ENCODE results near the gene RCC1. TPM values are rescaled to one million over a fixed set of nuclear protein-coding genes. Genes with fewer than 3 reads are reported as not detected.

The RCC1 gene
- total RNA-seq, 2 donors from 2014 or later = 6.2 to 10.1 TPM

DNA sequence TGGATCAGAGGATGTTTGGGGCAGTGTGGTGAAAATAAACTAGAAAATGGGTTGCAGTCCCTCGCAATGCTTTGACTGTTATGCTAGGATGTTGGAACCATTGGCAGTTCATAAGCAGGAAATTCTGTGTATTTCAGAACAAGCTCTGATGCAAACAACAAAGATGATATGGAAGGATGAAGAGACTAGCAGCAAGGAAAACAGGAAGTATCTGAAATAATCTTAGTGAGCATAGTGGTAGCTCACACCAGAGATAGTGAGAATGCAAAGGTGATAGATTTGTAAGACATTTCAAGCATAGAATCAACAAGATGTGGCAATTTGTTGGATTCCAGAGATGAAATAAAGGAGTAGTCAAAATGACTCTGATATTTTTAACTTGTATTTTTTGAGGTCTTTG is 11.1 kb upstream of the RCC1 start:
- DNase-seq (ENCODE audit: low spot score) = no peak
- no peaks in the 10 kb centered on the region for H3K27me3 ChIP-seq (replicated peaks; ENCODE audit: insufficient read depth)
- no peaks in the 10 kb centered on the region for H3K4me1 ChIP-seq (ENCODE audit: control insufficient read depth in 1 of 2, low read depth in 2 of 2)
- no peak overlapping the region for H3K27ac ChIP-seq
- peaks cover 36% of the 10 kb centered on the region for H3K36me3 ChIP-seq
- no peak overlapping the region for H3K4me3 ChIP-seq
- TF ChIP-seq, protein P1, sequence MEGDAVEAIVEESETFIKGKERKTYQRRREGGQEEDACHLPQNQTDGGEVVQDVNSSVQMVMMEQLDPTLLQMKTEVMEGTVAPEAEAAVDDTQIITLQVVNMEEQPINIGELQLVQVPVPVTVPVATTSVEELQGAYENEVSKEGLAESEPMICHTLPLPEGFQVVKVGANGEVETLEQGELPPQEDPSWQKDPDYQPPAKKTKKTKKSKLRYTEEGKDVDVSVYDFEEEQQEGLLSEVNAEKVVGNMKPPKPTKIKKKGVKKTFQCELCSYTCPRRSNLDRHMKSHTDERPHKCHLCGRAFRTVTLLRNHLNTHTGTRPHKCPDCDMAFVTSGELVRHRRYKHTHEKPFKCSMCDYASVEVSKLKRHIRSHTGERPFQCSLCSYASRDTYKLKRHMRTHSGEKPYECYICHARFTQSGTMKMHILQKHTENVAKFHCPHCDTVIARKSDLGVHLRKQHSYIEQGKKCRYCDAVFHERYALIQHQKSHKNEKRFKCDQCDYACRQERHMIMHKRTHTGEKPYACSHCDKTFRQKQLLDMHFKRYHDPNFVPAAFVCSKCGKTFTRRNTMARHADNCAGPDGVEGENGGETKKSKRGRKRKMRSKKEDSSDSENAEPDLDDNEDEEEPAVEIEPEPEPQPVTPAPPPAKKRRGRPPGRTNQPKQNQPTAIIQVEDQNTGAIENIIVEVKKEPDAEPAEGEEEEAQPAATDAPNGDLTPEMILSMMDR (IDR thresholded peaks at IDR 0.05) = no peak
- H3K9me3 ChIP-seq = no peaks in the 10 kb centered on the region
- no peak for ATAC-seq (ENCODE audit: insufficient number of reproducible peaks, low FRiP score, low read depth)

DNA sequence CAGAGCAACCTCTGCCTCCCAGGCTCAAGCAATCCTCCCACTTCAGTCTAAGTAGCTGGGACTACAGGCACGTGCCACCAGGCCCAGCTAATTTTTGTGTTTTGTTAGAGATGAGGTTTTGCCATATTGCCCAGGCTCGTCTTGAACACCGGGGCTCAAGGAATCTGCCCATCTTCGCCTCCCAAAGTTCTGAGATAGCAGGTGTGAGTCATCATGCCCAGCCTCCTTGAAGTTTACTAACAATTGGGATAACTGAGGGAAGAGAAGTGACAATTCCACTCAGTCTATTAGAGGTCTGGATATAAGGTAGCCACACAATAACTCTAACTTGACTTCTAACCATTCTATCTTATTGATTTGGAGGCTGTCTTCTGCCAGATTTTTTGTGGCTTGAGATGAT is 6.3 kb upstream of the RCC1 start:
- Histone ChIP-seq H3K27me3 (replicated peaks; ENCODE audit: insufficient read depth) (no peaks in the 10 kb centered on the region), H3K4me3 (no peak overlapping the region), H3K36me3 (peaks cover 11% of the 10 kb centered on the region), H3K4me1 (ENCODE audit: control insufficient read depth in 1 of 2, low read depth in 2 of 2) (no peaks in the 10 kb centered on the region), H3K9me3 (no peaks in the 10 kb centered on the region), H3K27ac (no peak overlapping the region)
- TF ChIP-seq, protein P1 (IDR thresholded peaks at IDR 0.05) = no peak
- ATAC-seq (ENCODE audit: insufficient number of reproducible peaks, low FRiP score, low read depth) (no peak), DNase-seq (ENCODE audit: low spot score) (no peak)

DNA sequence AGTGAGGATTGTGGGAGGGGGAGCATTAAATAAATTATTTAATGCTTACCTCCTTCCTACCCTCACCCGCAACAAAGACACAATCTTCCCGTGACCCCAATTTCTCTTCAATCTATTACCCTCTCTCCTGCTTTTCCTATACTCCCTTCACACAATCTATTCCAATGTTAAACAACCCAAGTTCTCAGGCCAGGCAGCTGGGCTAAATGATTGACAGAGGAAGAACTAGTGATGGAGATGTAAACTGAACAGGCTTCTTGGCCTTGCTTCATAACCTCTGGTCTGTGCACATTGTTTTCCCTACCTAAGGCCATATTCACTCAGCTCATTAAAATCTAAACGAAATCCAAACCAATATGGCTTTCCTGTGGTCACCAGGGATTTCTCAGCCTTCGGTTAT is 3.9 kb upstream of the RCC1 start:
- Histone ChIP-seq H3K9me3 (no peaks in the 10 kb centered on the region), H3K27ac (no peak overlapping the region), H3K27me3 (replicated peaks; ENCODE audit: insufficient read depth) (no peaks in the 10 kb centered on the region), H3K4me1 (ENCODE audit: control insufficient read depth in 1 of 2, low read depth in 2 of 2) (peaks cover 2 to 7% of the 10 kb centered on the region in 2 donors), H3K36me3 (peaks cover 3% of the 10 kb centered on the region), H3K4me3 (no peak overlapping the region)
- DNase-seq (ENCODE audit: low spot score) (no peak), ATAC-seq (ENCODE audit: insufficient number of reproducible peaks, low FRiP score, low read depth) (no peak)
- TF ChIP-seq, protein P1 (IDR thresholded peaks at IDR 0.05) = no peak

DNA sequence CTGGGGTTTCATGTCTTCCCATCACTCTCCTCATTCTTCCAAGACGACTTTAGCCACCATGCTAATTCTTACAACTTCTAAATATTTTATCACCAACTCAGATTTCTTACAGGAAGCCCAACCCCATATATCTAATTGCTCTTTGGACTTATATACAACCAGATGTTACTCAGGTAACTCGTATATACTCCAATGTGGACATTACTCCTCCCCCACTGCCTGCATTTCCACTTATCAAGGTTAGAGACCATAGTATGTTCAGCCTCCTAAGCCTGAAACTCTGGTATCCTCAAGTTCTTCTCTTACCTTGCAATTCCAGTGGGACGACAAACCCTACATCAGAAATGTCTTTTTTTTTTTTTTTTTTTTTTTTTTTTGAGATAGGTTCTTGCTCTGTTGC is 2.7 kb upstream of the RCC1 start:
- no peak for DNase-seq (ENCODE audit: low spot score)
- TF ChIP-seq, protein P1 (IDR thresholded peaks at IDR 0.05) = no peak
- ATAC-seq (ENCODE audit: insufficient number of reproducible peaks, low FRiP score, low read depth) = no peak

DNA sequence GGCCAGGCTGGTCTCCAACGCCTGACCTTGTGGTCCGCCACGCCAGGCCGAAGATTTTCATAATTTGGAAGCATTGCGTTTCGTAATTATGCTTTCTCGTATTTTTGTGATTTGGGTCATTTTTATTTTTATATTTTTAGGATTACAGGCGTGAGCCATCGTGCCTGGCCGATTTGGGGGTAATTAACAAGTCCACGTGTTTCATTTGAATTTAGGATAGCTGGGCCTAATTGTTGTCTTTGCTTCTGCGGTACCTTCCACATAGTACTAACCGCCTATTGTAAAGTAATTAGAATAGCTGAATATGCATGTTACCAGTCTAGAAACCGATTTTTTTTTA is 1.0 kb downstream of the RCC1 start:
- Histone ChIP-seq H3K4me1 (ENCODE audit: control insufficient read depth in 1 of 2, low read depth in 2 of 2) (peaks cover 25 to 42% of the 10 kb centered on the region in 2 donors), H3K27ac (peak overlapping the region; percentile 76 to 89), H3K4me3 (peak overlapping the region; percentile 98), H3K27me3 (replicated peaks; ENCODE audit: insufficient read depth) (no peaks in the 10 kb centered on the region), H3K9me3 (no peaks in the 10 kb centered on the region), H3K36me3 (peaks cover 23% of the 10 kb centered on the region)
- ATAC-seq (ENCODE audit: insufficient number of reproducible peaks, low FRiP score, low read depth) (no peak), DNase-seq (ENCODE audit: low spot score) (no peak)
- TF ChIP-seq, protein P1 (IDR thresholded peaks at IDR 0.05) = no peak

More for the DNA sequence above, 2.7 kb upstream of the RCC1 start:
- Histone ChIP-seq H3K27ac (no peak overlapping the region), H3K9me3 (no peaks in the 10 kb centered on the region), H3K4me3 (no peak overlapping the region), H3K27me3 (replicated peaks; ENCODE audit: insufficient read depth) (no peaks in the 10 kb centered on the region), H3K36me3 (no peaks in the 10 kb centered on the region), H3K4me1 (ENCODE audit: control insufficient read depth in 1 of 2, low read depth in 2 of 2) (peaks cover 10 to 19% of the 10 kb centered on the region in 2 donors)
